ENCODE data around the gene ZNF185. TPM values are rescaled to one million over a fixed set of nuclear protein-coding genes. Genes with fewer than 3 reads are reported as not detected.

Gene ZNF185
- total and polyA plus RNA-seq, 9 of the 15 experiments (the other 6 are each of a cell fraction or from before 2014, with no cell fraction given), result 0.08 to 1.1 (median 0.22) TPM

DNA sequence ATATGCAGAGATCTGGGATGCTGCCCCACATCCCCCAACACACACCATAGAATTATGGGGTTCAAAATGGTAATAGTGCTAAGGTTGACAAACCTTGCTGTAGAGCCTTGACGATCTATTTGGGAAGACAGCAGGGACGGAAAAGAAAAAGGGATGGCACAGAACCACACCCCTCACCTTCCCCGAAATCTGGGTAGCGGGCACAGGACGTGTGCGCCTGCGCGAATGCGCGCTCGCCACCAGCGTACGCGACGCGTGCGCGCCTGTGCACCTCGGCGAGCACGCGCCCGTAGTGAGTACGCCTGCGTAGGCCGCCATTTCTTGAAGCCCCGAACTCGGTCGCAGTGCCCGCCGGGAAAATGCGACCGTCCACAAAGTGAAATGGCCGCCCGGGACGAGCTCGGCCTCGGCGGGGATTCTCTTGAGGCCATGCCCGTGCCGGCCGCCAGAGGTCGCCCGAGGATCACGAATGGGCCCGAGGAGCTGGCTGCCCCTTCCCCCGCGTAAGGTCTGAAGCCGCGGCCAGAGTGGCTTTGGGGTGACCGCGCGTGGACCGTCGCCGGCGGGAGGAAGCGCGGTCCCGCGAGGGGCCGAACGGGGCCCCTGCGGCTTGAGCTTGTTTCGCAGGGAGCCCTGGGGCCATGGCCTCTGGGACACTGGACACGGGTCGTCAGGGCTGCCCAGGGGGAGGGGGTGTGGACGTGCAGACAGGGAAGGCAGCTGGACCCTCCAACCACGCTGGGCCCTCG, 43.6 kb downstream of the ZNF185 start (continued):
- TF ChIP-seq ZNF143 (CRISPR knock-in tag; IDR thresholded peaks at IDR 0.05) (peak; percentile 87), NCOA6 (IDR thresholded peaks at IDR 0.05) (peak; percentile 83), ZBTB7A (IDR thresholded peaks at IDR 0.05; ENCODE audit: borderline replicate concordance, control insufficient read depth, low read depth, low read length) (0 out of 2 replicates have a peak, but pooled peaks have one; percentile 27), XRCC4 (IDR thresholded peaks at IDR 0.05; ENCODE audit: extremely low read depth, insufficient read depth, insufficient read length) (no peak), HNRNPH1 (optimal IDR thresholded peaks at IDR 0.05; ENCODE audit: low read depth, low read length) (no peak), TARDBP (IDR thresholded peaks at IDR 0.05) (peak; percentile 38; the same call in 1 of the 2 replicates), CBFB (CRISPR knock-in tag; IDR thresholded peaks at IDR 0.05) (no peak), CC2D1A (IDR thresholded peaks at IDR 0.05) (0 out of 2 replicates have a peak, but pooled peaks have one; percentile 35), MTA3 (IDR thresholded peaks at IDR 0.05; ENCODE audit: borderline replicate concordance) (0 out of 2 replicates have a peak, but pooled peaks have one; percentile 15), ZC3H11A (IDR thresholded peaks at IDR 0.05; ENCODE audit: low read depth, low read length) (peak; percentile 100), ATF1 (CRISPR knock-in tag; IDR thresholded peaks at IDR 0.05) (no peak), ATF1 (tag; IDR thresholded peaks at IDR 0.05) (peak; percentile 48), MEIS2 (IDR thresholded peaks at IDR 0.05; ENCODE audit: partially characterized antibody) (peak; percentile 88), PHF8 (IDR thresholded peaks at IDR 0.05; ENCODE audit: borderline replicate concordance, low read length) (peak; percentile 65; the same call in 1 of the 2 replicates), EP300 (IDR thresholded peaks at IDR 0.05; ENCODE audit: low read length) (0 out of 2 replicates have a peak, but pooled peaks have one; percentile 29), MAZ (CRISPR knock-in tag; conservative IDR thresholded peaks at IDR 0.05 in 1 of 2, IDR thresholded peaks at IDR 0.05 in 1 of 2) (peak; percentile 29 to 85; a peak in 2 of 4 replicates), NBN (IDR thresholded peaks at IDR 0.05; ENCODE audit: low read depth) (no peak), BRD9 (IDR thresholded peaks at IDR 0.05; ENCODE audit: low read depth, partially characterized antibody) (peak; percentile 86), ATF7 (IDR thresholded peaks at IDR 0.05) (peak; percentile 68; the same call in 1 of the 2 replicates)
- TF ChIP-seq, protein P1, sequence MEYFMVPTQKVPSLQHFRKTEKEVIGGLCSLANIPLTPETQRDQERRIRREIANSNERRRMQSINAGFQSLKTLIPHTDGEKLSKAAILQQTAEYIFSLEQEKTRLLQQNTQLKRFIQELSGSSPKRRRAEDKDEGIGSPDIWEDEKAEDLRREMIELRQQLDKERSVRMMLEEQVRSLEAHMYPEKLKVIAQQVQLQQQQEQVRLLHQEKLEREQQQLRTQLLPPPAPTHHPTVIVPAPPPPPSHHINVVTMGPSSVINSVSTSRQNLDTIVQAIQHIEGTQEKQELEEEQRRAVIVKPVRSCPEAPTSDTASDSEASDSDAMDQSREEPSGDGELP (CRISPR knock-in tag; IDR thresholded peaks at IDR 0.05; ENCODE audit: borderline replicate concordance), result peak; percentile 79
- TF ChIP-seq, protein P2, sequence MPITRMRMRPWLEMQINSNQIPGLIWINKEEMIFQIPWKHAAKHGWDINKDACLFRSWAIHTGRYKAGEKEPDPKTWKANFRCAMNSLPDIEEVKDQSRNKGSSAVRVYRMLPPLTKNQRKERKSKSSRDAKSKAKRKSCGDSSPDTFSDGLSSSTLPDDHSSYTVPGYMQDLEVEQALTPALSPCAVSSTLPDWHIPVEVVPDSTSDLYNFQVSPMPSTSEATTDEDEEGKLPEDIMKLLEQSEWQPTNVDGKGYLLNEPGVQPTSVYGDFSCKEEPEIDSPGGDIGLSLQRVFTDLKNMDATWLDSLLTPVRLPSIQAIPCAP (CRISPR knock-in tag; IDR thresholded peaks at IDR 0.05; ENCODE audit: borderline replicate concordance), result no peak
- TF ChIP-seq, protein P3, sequence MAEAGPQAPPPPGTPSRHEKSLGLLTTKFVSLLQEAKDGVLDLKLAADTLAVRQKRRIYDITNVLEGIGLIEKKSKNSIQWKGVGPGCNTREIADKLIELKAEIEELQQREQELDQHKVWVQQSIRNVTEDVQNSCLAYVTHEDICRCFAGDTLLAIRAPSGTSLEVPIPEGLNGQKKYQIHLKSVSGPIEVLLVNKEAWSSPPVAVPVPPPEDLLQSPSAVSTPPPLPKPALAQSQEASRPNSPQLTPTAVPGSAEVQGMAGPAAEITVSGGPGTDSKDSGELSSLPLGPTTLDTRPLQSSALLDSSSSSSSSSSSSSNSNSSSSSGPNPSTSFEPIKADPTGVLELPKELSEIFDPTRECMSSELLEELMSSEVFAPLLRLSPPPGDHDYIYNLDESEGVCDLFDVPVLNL (CRISPR knock-in tag; IDR thresholded peaks at IDR 0.05; ENCODE audit: low read depth), result no peak
- TF ChIP-seq, protein P4, sequence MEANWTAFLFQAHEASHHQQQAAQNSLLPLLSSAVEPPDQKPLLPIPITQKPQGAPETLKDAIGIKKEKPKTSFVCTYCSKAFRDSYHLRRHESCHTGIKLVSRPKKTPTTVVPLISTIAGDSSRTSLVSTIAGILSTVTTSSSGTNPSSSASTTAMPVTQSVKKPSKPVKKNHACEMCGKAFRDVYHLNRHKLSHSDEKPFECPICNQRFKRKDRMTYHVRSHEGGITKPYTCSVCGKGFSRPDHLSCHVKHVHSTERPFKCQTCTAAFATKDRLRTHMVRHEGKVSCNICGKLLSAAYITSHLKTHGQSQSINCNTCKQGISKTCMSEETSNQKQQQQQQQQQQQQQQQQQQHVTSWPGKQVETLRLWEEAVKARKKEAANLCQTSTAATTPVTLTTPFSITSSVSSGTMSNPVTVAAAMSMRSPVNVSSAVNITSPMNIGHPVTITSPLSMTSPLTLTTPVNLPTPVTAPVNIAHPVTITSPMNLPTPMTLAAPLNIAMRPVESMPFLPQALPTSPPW (CRISPR knock-in tag; IDR thresholded peaks at IDR 0.05), result peak; percentile 67
